Central memory CD4-positive, alpha-beta T cell (primary cell): ENCODE results near the gene SLFN14.
"Not testable (repeated sequence)": the region's sequence is repeated elsewhere in the genome, so short reads cannot be mapped to it uniquely, and the experiment has no call there.

Experiments
- DNase-seq: peaks from one replicate; pipeline ENCODE4 v3.0.0; 2022

The SLFN14 gene

GRCh38 chr17:35519906-35520442 lies 40.6 kb downstream of the SLFN14 start:
- no peak for DNase-seq

GRCh38 chr17:35519439-35519838 lies 41.2 kb downstream of the SLFN14 start:
- DNase-seq: no peak

- not testable (repeated sequence) for DNase-seq
These were observed 42.2 kb downstream of the SLFN14 start for GRCh38 chr17:35518431-35518830.

- DNase-seq: no peak
These were observed 45.6 kb downstream of the SLFN14 start for GRCh38 chr17:35515027-35515426.

GRCh38 chr17:35514564-35514963 lies 46.1 kb downstream of the SLFN14 start:
- DNase-seq: no peak
